Measurements from ENCODE around the gene UBXN1.
"Not testable (repeated sequence)": the region's sequence is repeated elsewhere in the genome, so short reads cannot be mapped to it uniquely, and the experiment has no call there.

Gene UBXN1

GRCh38 chr11:62676698-62677097 lies 2.2 kb downstream of the UBXN1 start:
- DNase-seq (ENCODE audit: extremely low read depth in 1 of 2, low read depth in 1 of 2), result no peak

- DNase-seq (ENCODE audit: extremely low read depth in 1 of 2, low read depth in 1 of 2), result not testable (repeated sequence)
Observed at GRCh38 chr11:62675415-62675814, 3.5 kb downstream of the UBXN1 start.

DNA sequence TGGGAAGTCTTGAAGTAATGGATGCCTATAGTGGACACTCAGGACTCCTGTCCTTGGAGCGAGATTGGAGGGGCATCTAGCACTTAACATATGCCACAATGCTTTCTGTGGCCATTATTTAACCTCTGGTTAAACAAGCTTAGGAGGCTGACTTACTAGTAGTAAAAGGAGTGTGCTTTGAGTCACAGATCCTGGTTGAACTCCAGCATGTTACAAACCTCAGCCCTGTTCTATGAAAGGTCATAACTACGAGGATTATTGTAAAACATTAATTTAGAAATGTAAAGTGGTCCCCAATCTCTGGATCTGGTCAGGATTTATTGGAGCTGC lies 5.7 kb downstream of the UBXN1 start:
- DNase-seq (ENCODE audit: extremely low read depth in 1 of 2, low read depth in 1 of 2), result no peak

GRCh38 chr11:62671608-62672389 lies 7.1 kb downstream of the UBXN1 start, which contains the start of the genes LBHD1 and UQCC3:
LBHD1 (minus strand) TSS chr11:62672267; CDS start chr11:62670031, 2,236 bp downstream.
UQCC3 (plus strand) TSS chr11:62671673; CDS start chr11:62671746, 73 bp downstream.
- peak in 1 of 2 donors; percentile 49 for DNase-seq (ENCODE audit: extremely low read depth in 1 of 2, low read depth in 1 of 2)

- DNase-seq (ENCODE audit: extremely low read depth in 1 of 2, low read depth in 1 of 2), result no peak
Observed at GRCh38 chr11:62671236-62671607, 7.7 kb downstream of the UBXN1 start.

GRCh38 chr11:62669420-62670161 lies 9.3 kb downstream of the UBXN1 start:
- no peak for DNase-seq (ENCODE audit: extremely low read depth in 1 of 2, low read depth in 1 of 2)

GRCh38 chr11:62667460-62667859 lies 11.4 kb downstream of the UBXN1 start:
- no peak for DNase-seq (ENCODE audit: extremely low read depth in 1 of 2, low read depth in 1 of 2)

GRCh38 chr11:62666259-62666926 lies 12.5 kb downstream of the UBXN1 start:
- DNase-seq (ENCODE audit: extremely low read depth in 1 of 2, low read depth in 1 of 2), result no peak

DNA sequence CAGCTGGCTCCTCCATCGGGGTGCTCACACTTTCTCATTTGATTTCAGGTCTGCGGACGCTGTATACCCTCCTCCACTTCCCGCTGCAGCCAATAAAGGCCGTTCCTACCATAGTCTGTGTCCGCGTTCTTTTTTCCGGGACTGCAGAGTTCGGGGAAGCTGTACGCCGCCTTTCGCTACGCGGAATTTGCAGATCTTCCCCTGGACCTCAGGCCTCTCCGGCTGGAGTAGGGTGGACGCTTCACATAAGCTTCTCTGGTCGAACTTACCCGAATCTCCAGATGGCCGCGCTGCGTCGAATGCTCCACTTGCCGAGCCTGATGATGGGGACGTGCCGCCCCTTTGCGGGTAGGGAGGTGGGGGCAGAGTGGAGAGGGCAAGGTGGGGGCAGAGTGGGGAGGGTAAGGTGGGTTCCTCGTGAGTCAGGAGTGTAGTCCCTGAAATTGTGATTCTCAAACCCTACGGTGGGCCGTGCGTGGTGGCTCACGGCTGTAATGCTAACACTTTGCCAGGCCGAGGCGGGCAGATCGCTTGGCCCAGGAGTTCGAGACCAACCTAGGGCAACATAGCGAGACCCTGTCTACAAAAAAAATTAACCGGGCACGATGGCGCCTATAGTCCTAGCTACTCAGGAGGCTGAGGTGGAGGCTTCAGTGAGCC lies 13.1 kb downstream of the UBXN1 start:
- peak in 1 of 2 donors; percentile 47 for DNase-seq (ENCODE audit: extremely low read depth in 1 of 2, low read depth in 1 of 2)

GRCh38 chr11:62665075-62665598 lies 13.7 kb downstream of the UBXN1 start, which contains the start of the genes C11orf98 and CSKMT:
C11orf98 (minus strand) TSS chr11:62665210; CDS start chr11:62665169, 41 bp downstream.
CSKMT (plus strand) TSS chr11:62665312; CDS start chr11:62665880, 568 bp downstream.
- peak; percentile 90 to 91 for DNase-seq (ENCODE audit: extremely low read depth in 1 of 2, low read depth in 1 of 2)

- no peak for DNase-seq (ENCODE audit: extremely low read depth in 1 of 2, low read depth in 1 of 2)
Observed at GRCh38 chr11:62664405-62665074, 14.3 kb downstream of the UBXN1 start.

- no peak for DNase-seq (ENCODE audit: extremely low read depth in 1 of 2, low read depth in 1 of 2)
Observed at GRCh38 chr11:62656796-62657429, 22.0 kb downstream of the UBXN1 start.

DNA sequence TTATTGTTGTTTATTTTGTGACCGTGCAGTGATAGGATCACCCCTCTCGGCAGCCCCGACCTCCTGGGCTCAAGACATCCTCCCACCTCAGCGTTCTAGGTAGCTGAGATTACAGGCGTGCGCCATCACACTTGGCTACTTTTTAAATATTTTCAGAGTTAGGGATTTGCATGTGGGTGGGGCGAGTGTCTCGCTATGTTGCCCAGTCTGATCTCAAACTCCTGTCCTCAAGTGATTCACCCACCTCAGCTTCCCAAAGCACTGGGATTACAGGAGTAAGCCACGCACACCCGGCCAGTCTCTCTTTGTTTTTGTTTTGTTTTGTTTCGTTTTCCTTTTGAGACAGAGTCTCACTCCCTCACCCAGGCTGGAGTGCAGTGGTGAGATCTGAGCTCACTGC lies 24.6 kb downstream of the UBXN1 start:
- no peak for DNase-seq (ENCODE audit: extremely low read depth in 1 of 2, low read depth in 1 of 2)

DNA sequence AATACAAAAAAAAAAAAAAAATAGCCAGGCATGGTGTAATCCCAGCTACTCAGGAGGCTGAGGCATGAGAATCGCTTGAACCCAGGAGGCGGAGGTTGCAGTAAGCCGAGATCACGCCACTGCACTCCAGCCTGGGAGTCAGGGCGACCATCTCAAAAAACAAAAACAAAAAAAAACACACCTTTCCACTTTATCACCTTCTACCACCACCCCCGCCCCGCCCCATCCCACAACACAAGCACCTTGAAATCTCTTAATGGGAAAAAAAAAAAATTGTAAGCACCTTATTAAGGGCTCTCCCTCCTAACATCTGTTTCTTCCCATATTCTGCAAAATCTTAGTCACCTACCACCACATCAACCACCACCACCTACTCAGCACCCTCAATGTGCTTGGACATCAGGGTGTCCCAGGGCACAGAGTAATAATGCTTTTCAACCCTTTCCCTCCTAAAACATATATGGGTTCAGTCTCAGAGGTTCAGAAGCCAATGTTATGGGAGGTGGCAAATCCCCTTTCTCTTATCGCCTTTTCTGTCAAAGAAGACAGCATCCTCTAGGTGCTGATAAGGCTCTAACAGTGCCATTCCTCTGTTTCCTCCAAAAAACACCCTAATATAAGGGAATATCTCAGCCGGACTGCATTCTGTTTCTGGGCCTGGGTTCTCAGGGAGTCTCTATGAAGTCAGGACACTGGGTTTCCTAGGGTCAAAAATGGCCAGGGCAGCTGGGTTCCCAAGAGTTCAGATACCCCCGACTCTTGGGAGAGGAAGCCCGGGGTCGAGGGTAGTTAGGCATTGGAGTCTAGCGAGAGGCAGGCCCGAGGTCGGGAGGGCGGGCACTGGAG lies 26.5 kb downstream of the UBXN1 start:
- DNase-seq (ENCODE audit: extremely low read depth in 1 of 2, low read depth in 1 of 2), result no peak

DNA sequence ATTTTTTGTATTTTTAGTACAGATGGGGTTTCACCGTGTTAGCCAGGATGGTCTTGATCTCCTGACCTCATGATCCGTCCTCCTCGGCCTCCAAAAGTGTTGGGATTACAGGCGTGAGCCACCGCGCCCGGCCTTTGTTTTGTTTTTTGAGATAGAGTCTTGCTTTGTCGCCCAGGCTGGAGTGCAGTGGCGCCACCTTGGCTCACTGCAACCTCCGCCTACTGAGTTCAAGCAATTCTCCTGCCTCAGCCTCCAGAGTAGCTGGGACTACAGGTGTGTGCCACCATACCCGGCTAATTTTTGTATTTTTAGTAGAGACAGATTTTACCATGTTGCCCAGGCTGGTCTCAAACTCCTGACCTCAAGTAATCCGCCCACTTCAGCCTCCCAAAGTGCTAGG lies 28.6 kb downstream of the UBXN1 start:
- DNase-seq (ENCODE audit: extremely low read depth in 1 of 2, low read depth in 1 of 2), result not testable (repeated sequence)

DNA sequence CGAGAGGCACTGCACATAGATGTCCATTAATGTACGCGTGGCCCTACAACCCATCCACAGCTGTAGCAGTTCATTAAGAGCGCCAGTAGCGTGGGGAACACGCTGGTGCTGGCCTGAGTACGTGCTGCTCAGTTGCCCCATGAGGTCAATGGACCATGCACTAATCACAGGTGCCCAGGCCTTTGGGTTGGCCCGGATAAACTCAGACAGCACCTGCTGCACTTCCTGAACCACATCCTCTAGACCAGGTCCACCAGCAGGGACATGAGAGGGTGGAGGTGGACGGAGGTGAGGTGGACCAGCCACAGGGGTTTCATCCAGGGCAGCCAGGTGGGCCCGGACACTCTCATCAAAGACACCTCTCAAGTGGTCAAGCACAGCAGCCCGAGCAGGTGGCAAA lies 29.4 kb downstream of the UBXN1 start:
- DNase-seq (ENCODE audit: extremely low read depth in 1 of 2, low read depth in 1 of 2), result no peak

DNA sequence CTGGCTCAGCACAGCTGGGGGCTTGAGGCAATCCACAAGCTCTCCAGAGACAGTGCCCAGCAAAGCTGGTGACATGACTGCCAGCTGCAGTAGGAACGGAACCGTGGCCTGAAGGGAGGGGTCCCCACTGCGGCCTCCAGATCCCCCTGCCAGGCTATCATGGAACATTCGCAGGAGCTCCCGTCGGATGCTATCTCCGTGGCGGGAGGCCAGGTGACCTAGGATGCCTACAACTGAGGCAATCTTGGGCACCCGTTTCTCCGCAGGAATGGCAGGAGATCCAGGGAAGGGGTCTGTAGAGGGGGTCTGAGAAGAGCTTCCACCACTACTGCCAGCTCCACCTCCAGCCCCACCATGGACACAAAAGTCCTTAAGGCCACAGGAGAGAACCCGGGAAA lies 29.9 kb downstream of the UBXN1 start:
- no peak for DNase-seq (ENCODE audit: extremely low read depth in 1 of 2, low read depth in 1 of 2)

GRCh38 chr11:62648185-62648966 lies 30.5 kb downstream of the UBXN1 start:
- no peak for DNase-seq (ENCODE audit: extremely low read depth in 1 of 2, low read depth in 1 of 2)
